Rectal smooth muscle tissue (tissue), 1 donor: ENCODE results near the gene ZNF503.
A peak's percentile ranks its signal among the peaks of the same experiment; 100 is the strongest.

Source experiments
- H3K27ac ChIP-seq: one replicate; pipeline ENCODE4 v1.7.0; 2013; ENCODE audit warnings: low read depth, low read length, inconsistent platforms
- H3K27me3 ChIP-seq: one replicate; pipeline ENCODE4 v1.7.0; 2013; ENCODE audit warnings: low read length; ENCODE audit not compliant: control insufficient read depth, insufficient read depth
- H3K36me3 ChIP-seq: one replicate; pipeline ENCODE4 v1.7.0; 2013; ENCODE audit warnings: low read length; ENCODE audit not compliant: control insufficient read depth, insufficient read depth
- H3K4me1 ChIP-seq: one replicate; pipeline ENCODE4 v1.7.0; 2013; ENCODE audit warnings: low read length; ENCODE audit not compliant: control insufficient read depth, insufficient read depth
- H3K4me3 ChIP-seq: one replicate; pipeline ENCODE4 v1.7.0; 2013; ENCODE audit warnings: low read length
- H3K9ac ChIP-seq: one replicate; pipeline ENCODE4 v1.7.0; 2013; ENCODE audit warnings: low read length

The ZNF503 gene

GRCh38 chr10:75402486-75403143 is 1.1 kb upstream of the ZNF503 start:
- Histone ChIP-seq H3K36me3 (peaks cover 3% of the 10 kb centered on the region), H3K9ac (peak overlapping the region; percentile 77), H3K27me3 (no peaks in the 10 kb centered on the region), H3K4me1 (peaks cover 6% of the 10 kb centered on the region), H3K4me3 (peak overlapping the region; percentile 98), H3K27ac (peak overlapping the region; percentile 96)

- peak overlapping the region; percentile 61 for H3K9ac ChIP-seq
- H3K4me1 ChIP-seq = peaks cover 6% of the 10 kb centered on the region
- peak overlapping the region; percentile 96 for H3K27ac ChIP-seq
- peak overlapping the region; percentile 98 for H3K4me3 ChIP-seq
- no peaks in the 10 kb centered on the region for H3K27me3 ChIP-seq
- peaks cover 3% of the 10 kb centered on the region for H3K36me3 ChIP-seq
Measured at GRCh38 chr10:75400771-75401568, 594 bp downstream of the ZNF503 start.

- Histone ChIP-seq H3K4me3 (peak overlapping the region; percentile 98), H3K9ac (peak overlapping the region; percentile 61), H3K27me3 (no peaks in the 10 kb centered on the region), H3K4me1 (peaks cover 6% of the 10 kb centered on the region), H3K27ac (peak overlapping the region; percentile 96), H3K36me3 (peaks cover 3% of the 10 kb centered on the region)
Measured at GRCh38 chr10:75400163-75400770, 1.3 kb downstream of the ZNF503 start.

- H3K36me3 ChIP-seq = peaks cover 3% of the 10 kb centered on the region
- peak overlapping the region; percentile 96 for H3K27ac ChIP-seq
- H3K4me3 ChIP-seq = peak overlapping the region; percentile 98
- peak overlapping the region; percentile 61 for H3K9ac ChIP-seq
- H3K27me3 ChIP-seq = no peaks in the 10 kb centered on the region
- H3K4me1 ChIP-seq = peaks cover 6% of the 10 kb centered on the region
Measured at GRCh38 chr10:75399461-75400162, 2.0 kb downstream of the ZNF503 start.

- Histone ChIP-seq H3K27me3 (no peaks in the 10 kb centered on the region), H3K27ac (peak overlapping the region; percentile 71), H3K9ac (peak overlapping the region; percentile 11), H3K4me3 (peak overlapping the region; percentile 98), H3K4me1 (peaks cover 4% of the 10 kb centered on the region), H3K36me3 (peaks cover 3% of the 10 kb centered on the region)
Measured at GRCh38 chr10:75398692-75399460, 2.7 kb downstream of the ZNF503 start.

GRCh38 chr10:75398200-75398691 is 3.3 kb downstream of the ZNF503 start:
- Histone ChIP-seq H3K27ac (peak overlapping the region; percentile 71), H3K4me1 (peaks cover 4% of the 10 kb centered on the region), H3K4me3 (peak overlapping the region; percentile 98), H3K9ac (no peak overlapping the region), H3K36me3 (peaks cover 3% of the 10 kb centered on the region), H3K27me3 (no peaks in the 10 kb centered on the region)

GRCh38 chr10:75397496-75398199 is 3.9 kb downstream of the ZNF503 start:
- H3K36me3 ChIP-seq = peaks cover 3% of the 10 kb centered on the region
- no peaks in the 10 kb centered on the region for H3K27me3 ChIP-seq
- H3K4me3 ChIP-seq = peak overlapping the region; percentile 52
- H3K27ac ChIP-seq = peak overlapping the region; percentile 71
- H3K9ac ChIP-seq = no peak overlapping the region
- peaks cover 4% of the 10 kb centered on the region for H3K4me1 ChIP-seq

GRCh38 chr10:75396631-75397495 is 4.7 kb downstream of the ZNF503 start:
- H3K27ac ChIP-seq = peak overlapping the region; percentile 70
- H3K4me1 ChIP-seq = peaks cover 4% of the 10 kb centered on the region
- H3K4me3 ChIP-seq = peak overlapping the region; percentile 54
- H3K27me3 ChIP-seq = no peaks in the 10 kb centered on the region
- H3K36me3 ChIP-seq = peaks cover 3% of the 10 kb centered on the region
- H3K9ac ChIP-seq = no peak overlapping the region

- peak overlapping the region; percentile 69 for H3K27ac ChIP-seq
- peaks cover 3% of the 10 kb centered on the region for H3K36me3 ChIP-seq
- no peak overlapping the region for H3K9ac ChIP-seq
- H3K4me3 ChIP-seq = peak overlapping the region; percentile 54
- no peaks in the 10 kb centered on the region for H3K27me3 ChIP-seq
- H3K4me1 ChIP-seq = peaks cover 4% of the 10 kb centered on the region
Measured at GRCh38 chr10:75395932-75396630, 5.5 kb downstream of the ZNF503 start.
